B cell (primary cell): ENCODE measurements around the gene ADAMTSL1. TPM values are rescaled to one million over a fixed set of nuclear protein-coding genes. Genes with fewer than 3 reads are reported as not detected.

Experiments used
- ATAC-seq: fragments of 200-7000 bp; cut with Tn5 transposase; one replicate; pipeline ENCODE4 v1.10.0; 2021; ENCODE audit warnings: low read depth, mild to moderate bottlenecking, moderate number of reproducible peaks, moderate library complexity
- CTCF ChIA-PET: fragments of 350-600 bp; sonication (Branson Sonifier 250); formaldehyde crosslinking; loops from one replicate; lab custom pipeline; 2021; ENCODE audit warnings: antibody characterized with exemption, inconsistent platforms; lab: Charles Lee
- POLR2A ChIA-PET: fragments of 350-600 bp; sonication (Branson Sonifier 250); formaldehyde crosslinking; loops from one replicate; lab custom pipeline; 2021; ENCODE audit warnings: antibody characterized with exemption; lab: Charles Lee
- DNase-seq: peaks from one replicate; pipeline ENCODE4 v3.0.0; 2013
- H2AFZ ChIP-seq: 2 replicates; pipeline ENCODE4 v1.6.1; 2012; ENCODE audit warnings: mild to moderate bottlenecking, low read depth, low read length; ENCODE audit not compliant: insufficient read depth, poor library complexity, severe bottlenecking
- H3K27ac ChIP-seq, 2 donors: 1 replicate in 1 of 2; 2 replicates in 1 of 2; pipeline ENCODE4 v1.5.1; 2012 to 2013; ENCODE audit warnings: low read length in 2 of 2, mild to moderate bottlenecking in 2 of 2, moderate library complexity in 1 of 2
- H3K27me3 ChIP-seq, 4 experiments: fragments of 200-600 bp in 1 of 4; sonication (generic) in 1 of 4; replicated peaks in 1 of 4; 1 replicate in 2 of 4; 2 replicates in 2 of 4; pipeline versions ENCODE4 v1.6.1 to v1.7.0; 2013 to 2016; ENCODE audit warnings: low read length in 3 of 4, mild to moderate bottlenecking in 2 of 4, mixed read lengths in 1 of 4, moderate library complexity in 1 of 4; ENCODE audit not compliant: insufficient read depth in 4 of 4, control insufficient read depth in 3 of 4; ENCODE audit errors: control extremely low read depth in 1 of 4
- H3K36me3 ChIP-seq, 2 experiments: replicated peaks in 1 of 2; 1 replicate in 1 of 2; 2 replicates in 1 of 2; pipeline versions ENCODE4 v1.6.1 to v1.7.1; 2013; ENCODE audit warnings: low read length in 1 of 2; ENCODE audit not compliant: insufficient read depth in 2 of 2, control insufficient read depth in 1 of 2; ENCODE audit errors: control extremely low read depth in 1 of 2, extremely low read depth in 1 of 2
- H3K4me1 ChIP-seq, 2 donors: fragments of 200-600 bp in 1 of 2; sonication (generic) in 1 of 2; 1 replicate in 1 of 2; 2 replicates in 1 of 2; pipeline versions ENCODE4 v1.5.1 to v1.6.1; 2013 to 2017; ENCODE audit warnings: low read length in 2 of 2; ENCODE audit not compliant: control insufficient read depth in 2 of 2, insufficient read depth in 2 of 2
- H3K4me2 ChIP-seq: replicated peaks from 2 replicates; pipeline ENCODE3; 2012; ENCODE audit warnings: mild to moderate bottlenecking, low read depth, low read length; ENCODE audit not compliant: poor library complexity, severe bottlenecking
- H3K4me3 ChIP-seq, 5 experiments: fragments of 200-600 bp in 1 of 5; sonication (generic) in 1 of 5; 1 replicate in 3 of 5; 2 replicates in 2 of 5; pipeline versions ENCODE4 v1.5.1 to v1.7.0; 2011 to 2016; ENCODE audit warnings: low read length in 4 of 5, mild to moderate bottlenecking in 4 of 5, low read depth in 2 of 5, control low read depth in 1 of 5, moderate library complexity in 1 of 5; ENCODE audit not compliant: insufficient read depth in 1 of 5; ENCODE audit errors: control extremely low read depth in 1 of 5, extremely low read depth in 1 of 5
- H3K79me2 ChIP-seq: fragments of 200-600 bp; sonication (generic); one replicate; pipeline ENCODE4 v1.6.0; 2016; ENCODE audit warnings: low read length; ENCODE audit not compliant: control insufficient read depth, insufficient read depth
- H3K9ac ChIP-seq: fragments of 200-600 bp; sonication (generic); 2 replicates; pipeline ENCODE4 v1.6.1; 2017; ENCODE audit warnings: mild to moderate bottlenecking, low read length, moderate library complexity
- H3K9me3 ChIP-seq, 3 donors: one replicate each; pipeline versions ENCODE4 v1.6.1 to v1.7.1; 2013; ENCODE audit warnings: low read length in 2 of 3; ENCODE audit not compliant: control insufficient read depth in 2 of 3, insufficient read depth in 1 of 3; ENCODE audit errors: control extremely low read depth in 1 of 3
- H4K20me1 ChIP-seq: 2 replicates; pipeline ENCODE4 v1.6.0; 2012; ENCODE audit warnings: mild to moderate bottlenecking, low read length; ENCODE audit not compliant: insufficient read depth, control insufficient read depth, poor library complexity, severe bottlenecking
- H3K27ac Mint-ChIP-seq: one replicate; pipeline ENCODE4 v1.8.0; 2021; ENCODE audit warnings: mixed read lengths
- H3K27me3 Mint-ChIP-seq: one replicate; pipeline ENCODE4 v1.8.0; 2021; ENCODE audit warnings: mixed read lengths
- H3K4me1 Mint-ChIP-seq: one replicate; pipeline ENCODE4 v1.8.0; 2021; ENCODE audit warnings: mixed read lengths
- H3K4me3 Mint-ChIP-seq: one replicate; pipeline ENCODE4 v1.8.0; 2021; ENCODE audit warnings: mixed read lengths
- H3K9me3 Mint-ChIP-seq: one replicate; pipeline ENCODE4 v1.8.0; 2022; ENCODE audit warnings: mixed read lengths; ENCODE audit not compliant: insufficient read depth
- CTCF ChIP-seq: fragments of 200-600 bp; IDR thresholded peaks from one replicate; pipeline ENCODE4 v1.8.0; 2022; ENCODE audit warnings: antibody characterized with exemption, mild to moderate bottlenecking
- EZH2 ChIP-seq: IDR thresholded peaks from 2 replicates; pipeline ENCODE4 v1.6.1; 2012; ENCODE audit warnings: borderline replicate concordance, low read depth, mild to moderate bottlenecking, moderate library complexity, low read length; ENCODE audit not compliant: insufficient read depth, poor library complexity, severe bottlenecking
- WGBS: methylation state at CpG from one replicate; pipeline ENCODE4 v1.1.5; 2013; ENCODE audit warnings: missing lambda C conversion rate; ENCODE audit not compliant: insufficient coverage; 5-methylcytosine and 5-hydroxymethylcytosine counted together
- intact Hi-C: fragments of 100-400 bp; cut with micrococcal nuclease; formaldehyde crosslinking; loops from one replicate; pipeline ENCODE4 v1.10.0; 2022
- polyA plus RNA-seq: library from polyadenylated mRNA; depleted of rRNA; stranded (reverse); fragments of >200 nt; gene quantifications from 2 replicates; pipeline ENCODE4 v1.2.3, GENCODE V29; 2012
- total RNA-seq, 2 donors: library from RNA; stranded (reverse); fragments of 120-200 nt in 1 of 2; gene quantifications; 1 replicate in 1 of 2; 2 replicates in 1 of 2; pipeline versions ENCODE4 v1.2.3 to v1.2.4, GENCODE V29; 2013 to 2022

The ADAMTSL1 gene
- total and polyA plus RNA-seq, 2 donors (not counting 1 experiment from before 2014, with no cell fraction given), result not detected

DNA sequence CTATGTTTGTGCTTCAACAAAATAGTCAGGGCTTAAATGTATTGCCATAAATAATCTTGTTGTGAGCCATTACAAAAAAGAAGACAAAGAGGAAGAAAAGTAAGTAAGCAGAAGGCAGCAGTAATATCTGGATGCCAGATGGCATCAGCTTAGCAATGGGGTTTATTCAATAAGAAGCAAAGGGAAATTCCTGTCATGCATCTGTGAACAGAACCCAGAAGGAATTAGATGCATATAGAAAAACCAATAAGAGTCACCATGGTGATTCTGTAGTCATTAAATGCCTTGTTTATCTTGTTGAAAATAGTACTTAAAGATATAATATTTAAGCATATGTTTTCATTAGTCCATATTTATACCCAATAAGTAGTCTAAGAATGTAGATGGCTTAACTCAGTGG, 216.0 kb downstream of the ADAMTSL1 start:
- Mint-ChIP-seq H3K9me3 (peaks cover 2% of the 10 kb centered on the region), H3K27me3 (no peaks in the 10 kb centered on the region), H3K27ac (no peak overlapping the region), H3K4me1 (no peaks in the 10 kb centered on the region), H3K4me3 (no peak overlapping the region)
- ATAC-seq (no peak), DNase-seq (no peak)
- H3K27me3 ChIP-seq, result no peaks in the 10 kb centered on the region
- POLR2A ChIA-PET, result no interaction called here
- no peaks in the 10 kb centered on the region for H4K20me1 ChIP-seq
- intact Hi-C loops, result no loop called here
- peaks cover 0 to 7% (median 2%) of the 10 kb centered on the region in 3 donors for H3K9me3 ChIP-seq
- CTCF ChIA-PET, result no interaction called here
- no peaks in the 10 kb centered on the region for H3K4me1 ChIP-seq
- no peaks in the 10 kb centered on the region for H3K79me2 ChIP-seq
- H2AFZ ChIP-seq, result no peak overlapping the region
- H3K4me2 ChIP-seq, result no peak overlapping the region
- H3K4me3 ChIP-seq, result no peak overlapping the region
- no peak overlapping the region for H3K9ac ChIP-seq
- TF ChIP-seq EZH2 (no peak), CTCF (no peak)
- no peaks in the 10 kb centered on the region for H3K36me3 ChIP-seq
- no peak overlapping the region for H3K27ac ChIP-seq

GRCh38 chr9:18692268-18692667, 218.3 kb downstream of the ADAMTSL1 start:
- no peak overlapping the region for H3K27ac Mint-ChIP-seq
- no peaks in the 10 kb centered on the region for H3K27me3 Mint-ChIP-seq

More at GRCh38 chr9:18692268-18692667, 218.3 kb downstream of the ADAMTSL1 start:
- Mint-ChIP-seq H3K9me3 (peaks cover 7% of the 10 kb centered on the region), H3K4me1 (no peaks in the 10 kb centered on the region), H3K4me3 (no peak overlapping the region)
- H3K27me3 ChIP-seq, result no peaks in the 10 kb centered on the region
- no peak for TF ChIP-seq EZH2
- no peak for TF ChIP-seq CTCF
- peaks cover 0 to 8% (median 2%) of the 10 kb centered on the region in 3 donors for H3K9me3 ChIP-seq
- no peak overlapping the region for H3K9ac ChIP-seq
- no peak for ATAC-seq
- H3K4me2 ChIP-seq, result no peak overlapping the region
- no peak overlapping the region for H3K27ac ChIP-seq
- no peak for DNase-seq
- POLR2A ChIA-PET, result no interaction called here
- H3K4me1 ChIP-seq, result no peaks in the 10 kb centered on the region
- H3K79me2 ChIP-seq, result no peaks in the 10 kb centered on the region
- 88% methylated on average over 1 of the region's 5 CpGs for WGBS
- no peaks in the 10 kb centered on the region for H4K20me1 ChIP-seq
- no peaks in the 10 kb centered on the region for H3K36me3 ChIP-seq
- H3K4me3 ChIP-seq, result no peak overlapping the region
- CTCF ChIA-PET, result interaction anchor here (1.6 kb wide), 1 partner anchor 9 kb away, joined by 5 read pairs; no protein-coding TSS in a partner anchor
- H2AFZ ChIP-seq, result no peak overlapping the region
- intact Hi-C loops, result no loop called here
